GM18526 (cell line): ENCODE results near the gene EIF4A2.

Experiments used
- POLR2A ChIP-seq: IDR thresholded peaks from 3 replicates; pipeline ENCODE4 v1.6.1; 2011; ENCODE audit not compliant: insufficient read length; ENCODE audit errors: extremely low read depth

Gene EIF4A2

GRCh38 chr3:186826410-186826975 is 43.1 kb downstream of the EIF4A2 start:
- TF ChIP-seq POLR2A = no peak

- TF ChIP-seq POLR2A = peak; percentile 12
Observed at GRCh38 chr3:186826976-186827857, 43.8 kb downstream of the EIF4A2 start.

GRCh38 chr3:186828340-186828739 is 45.0 kb downstream of the EIF4A2 start:
- TF ChIP-seq POLR2A = no peak

GRCh38 chr3:186831798-186832197 is 48.4 kb downstream of the EIF4A2 start:
- TF ChIP-seq POLR2A = no peak

GRCh38 chr3:186832276-186832675 is 48.9 kb downstream of the EIF4A2 start:
- TF ChIP-seq POLR2A = no peak
